Lower lobe of right lung (tissue), 2 donors: ENCODE measurements around the gene IER5. TPM values are rescaled to one million over a fixed set of nuclear protein-coding genes. Genes with fewer than 3 reads are reported as not detected.
"Not testable (repeated sequence)": the region's sequence is repeated elsewhere in the genome, so short reads cannot be mapped to it uniquely, and the experiment has no call there.

Experiments used
- ATAC-seq, 2 donors: fragments of 200-7000 bp; cut with Tn5 transposase; one replicate each; pipeline ENCODE4 v1.9.1; 2020 to 2022; ENCODE audit warnings: mild to moderate bottlenecking in 2 of 2, moderate library complexity in 2 of 2
- DNase-seq: peaks from one replicate; pipeline ENCODE4 v3.0.0-alpha.2; 2020
- H3K27ac ChIP-seq: fragments of 200-600 bp; one replicate; pipeline ENCODE4 v1.8.0; 2022
- H3K27me3 ChIP-seq: fragments of 200-600 bp; one replicate; pipeline ENCODE4 v1.8.0; 2022; ENCODE audit warnings: low read depth
- H3K36me3 ChIP-seq: fragments of 200-600 bp; one replicate; pipeline ENCODE4 v1.8.0; 2022; ENCODE audit warnings: mild to moderate bottlenecking
- H3K4me1 ChIP-seq: fragments of 200-600 bp; one replicate; pipeline ENCODE4 v1.8.0; 2022
- H3K4me3 ChIP-seq: fragments of 200-600 bp; one replicate; pipeline ENCODE4 v1.8.0; 2022; ENCODE audit warnings: mild to moderate bottlenecking
- H3K9me3 ChIP-seq: fragments of 200-600 bp; one replicate; pipeline ENCODE4 v1.8.0; 2022
- CTCF ChIP-seq: fragments of 200-600 bp; IDR thresholded peaks from one replicate; pipeline ENCODE4 v1.8.0; 2022; ENCODE audit warnings: antibody characterized with exemption, mild to moderate bottlenecking
- intact Hi-C: fragments of 100-400 bp; cut with DNase I; formaldehyde crosslinking; loops from one replicate; pipeline ENCODE4 v1.11.0; 2022
- total RNA-seq: library from RNA; stranded (reverse); fragmentation: NEBNext Ultra II Directional; extraction: Animal tissue kit (Norgen Biotek cat#: 25700); gene quantifications from one replicate; pipeline ENCODE4 v1.2.1, GENCODE V29; 2021
- donor health status: DM: no; HTN: yes; CAD: no; lungs with severe emphysema.

IER5 gene
- total RNA-seq, 1 donor from 2014 or later: 33.2 TPM

GRCh38 chr1:181114574-181115367 lies 26.3 kb downstream of the IER5 start:
- Histone ChIP-seq H3K36me3 (no peaks in the 10 kb centered on the region), H3K27me3 (no peaks in the 10 kb centered on the region), H3K9me3 (no peaks in the 10 kb centered on the region), H3K4me3 (no peak overlapping the region), H3K4me1 (peaks cover 60% of the 10 kb centered on the region), H3K27ac (no peak overlapping the region)
- TF ChIP-seq CTCF: no peak
- ATAC-seq (no peak), DNase-seq (no peak)
- intact Hi-C loops: no loop called here

GRCh38 chr1:181115368-181115684 lies 26.8 kb downstream of the IER5 start:
- Histone ChIP-seq H3K4me3 (no peak overlapping the region), H3K27me3 (no peaks in the 10 kb centered on the region), H3K36me3 (no peaks in the 10 kb centered on the region), H3K4me1 (peaks cover 60% of the 10 kb centered on the region), H3K9me3 (no peaks in the 10 kb centered on the region), H3K27ac (no peak overlapping the region)
- intact Hi-C loops: no loop called here
- TF ChIP-seq CTCF: no peak
- DNase-seq (no peak), ATAC-seq (no peak)

GRCh38 chr1:181115971-181116370 lies 27.5 kb downstream of the IER5 start:
- intact Hi-C loops, ATAC-seq: not testable (repeated sequence)

GRCh38 chr1:181116819-181117390 lies 28.4 kb downstream of the IER5 start:
- intact Hi-C loops: no loop called here
- no peak for TF ChIP-seq CTCF
- H3K36me3 ChIP-seq: no peaks in the 10 kb centered on the region
- H3K4me1 ChIP-seq: peaks cover 61% of the 10 kb centered on the region
- H3K27me3 ChIP-seq: no peaks in the 10 kb centered on the region
- peak overlapping the region; percentile 76 for H3K27ac ChIP-seq
- ATAC-seq: no peak
- no peak overlapping the region for H3K4me3 ChIP-seq
- no peaks in the 10 kb centered on the region for H3K9me3 ChIP-seq
- DNase-seq: no peak

More at GRCh38 chr1:181115971-181116370, 27.5 kb downstream of the IER5 start:
- not testable (repeated sequence) for DNase-seq, H3K27ac ChIP-seq, H3K4me3 ChIP-seq, H3K36me3 ChIP-seq, H3K27me3 ChIP-seq, H3K9me3 ChIP-seq
- H3K4me1 ChIP-seq: peaks cover 61% of the 10 kb centered on the region

- Histone ChIP-seq H3K27ac (peak overlapping the region; percentile 76), H3K4me1 (peaks cover 52% of the 10 kb centered on the region), H3K36me3 (no peaks in the 10 kb centered on the region), H3K9me3 (no peaks in the 10 kb centered on the region), H3K4me3 (no peak overlapping the region), H3K27me3 (no peaks in the 10 kb centered on the region)
- intact Hi-C loops: no loop called here
- peak; percentile 94 to 96 for ATAC-seq
- DNase-seq: peak; percentile 87
- no peak for TF ChIP-seq CTCF
Measured at GRCh38 chr1:181117648-181118449, 29.3 kb downstream of the IER5 start.
